22Rv1 (cell line): ENCODE data around the gene SMCO3.

ENCODE experiments used
- H3K27ac ChIP-seq: fragments of 450-650 bp; 2 replicates; pipeline ENCODE4 v1.5.1; 2017
- ZFX ChIP-seq: fragments of 450-650 bp; IDR thresholded peaks from 2 replicates; pipeline ENCODE4 v1.6.1; 2017; ENCODE audit warnings: antibody characterized with exemption, borderline replicate concordance
- TF ChIP-seq, protein P1 (sequence below): fragments of 450-650 bp; IDR thresholded peaks from 2 replicates; pipeline ENCODE4 v1.5.1; 2017; ENCODE audit warnings: mild to moderate bottlenecking

Gene SMCO3

GRCh38 chr12:14814014-14814413, at the start of gene SMCO3:
Gene SMCO3 (minus strand): TSS chr12:14814182. CDS start chr12:14806680, 7,502 bp downstream.
- TF ChIP-seq ZFX, result no peak
- TF ChIP-seq, protein P1, sequence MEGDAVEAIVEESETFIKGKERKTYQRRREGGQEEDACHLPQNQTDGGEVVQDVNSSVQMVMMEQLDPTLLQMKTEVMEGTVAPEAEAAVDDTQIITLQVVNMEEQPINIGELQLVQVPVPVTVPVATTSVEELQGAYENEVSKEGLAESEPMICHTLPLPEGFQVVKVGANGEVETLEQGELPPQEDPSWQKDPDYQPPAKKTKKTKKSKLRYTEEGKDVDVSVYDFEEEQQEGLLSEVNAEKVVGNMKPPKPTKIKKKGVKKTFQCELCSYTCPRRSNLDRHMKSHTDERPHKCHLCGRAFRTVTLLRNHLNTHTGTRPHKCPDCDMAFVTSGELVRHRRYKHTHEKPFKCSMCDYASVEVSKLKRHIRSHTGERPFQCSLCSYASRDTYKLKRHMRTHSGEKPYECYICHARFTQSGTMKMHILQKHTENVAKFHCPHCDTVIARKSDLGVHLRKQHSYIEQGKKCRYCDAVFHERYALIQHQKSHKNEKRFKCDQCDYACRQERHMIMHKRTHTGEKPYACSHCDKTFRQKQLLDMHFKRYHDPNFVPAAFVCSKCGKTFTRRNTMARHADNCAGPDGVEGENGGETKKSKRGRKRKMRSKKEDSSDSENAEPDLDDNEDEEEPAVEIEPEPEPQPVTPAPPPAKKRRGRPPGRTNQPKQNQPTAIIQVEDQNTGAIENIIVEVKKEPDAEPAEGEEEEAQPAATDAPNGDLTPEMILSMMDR, result no peak
- H3K27ac ChIP-seq, result no peak within 1 kb of the TSS

GRCh38 chr12:14860490-14860889, 46.5 kb upstream of the SMCO3 start:
- H3K27ac ChIP-seq, result no peak overlapping the region
- no peak for TF ChIP-seq ZFX
- TF ChIP-seq, protein P1, result no peak

DNA sequence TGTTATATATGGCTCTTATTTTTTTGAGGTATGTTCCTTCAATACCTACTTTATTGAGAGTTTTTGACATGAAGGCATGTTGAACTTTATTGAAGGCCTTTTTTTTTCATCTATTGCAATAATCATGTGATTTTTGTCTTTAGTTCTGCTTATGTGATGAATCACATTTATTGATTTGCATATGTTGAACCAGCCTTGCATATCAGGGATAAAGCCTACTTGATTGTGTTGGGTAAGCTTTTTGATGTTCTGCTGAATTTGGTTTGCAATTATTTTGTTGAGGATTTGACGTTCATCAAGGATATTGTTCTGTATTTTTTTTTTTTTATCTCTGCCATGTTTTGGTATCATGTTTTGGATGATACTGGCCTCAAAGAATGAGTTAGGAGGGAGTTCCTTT, 44.5 kb upstream of the SMCO3 start:
- TF ChIP-seq, protein P1, result no peak
- TF ChIP-seq ZFX, result no peak

GRCh38 chr12:14854586-14855183, 40.7 kb upstream of the SMCO3 start:
- no peak overlapping the region for H3K27ac ChIP-seq
- no peak for TF ChIP-seq ZFX
- TF ChIP-seq, protein P1, result no peak

More for the DNA sequence above, 44.5 kb upstream of the SMCO3 start:
- no peak overlapping the region for H3K27ac ChIP-seq

DNA sequence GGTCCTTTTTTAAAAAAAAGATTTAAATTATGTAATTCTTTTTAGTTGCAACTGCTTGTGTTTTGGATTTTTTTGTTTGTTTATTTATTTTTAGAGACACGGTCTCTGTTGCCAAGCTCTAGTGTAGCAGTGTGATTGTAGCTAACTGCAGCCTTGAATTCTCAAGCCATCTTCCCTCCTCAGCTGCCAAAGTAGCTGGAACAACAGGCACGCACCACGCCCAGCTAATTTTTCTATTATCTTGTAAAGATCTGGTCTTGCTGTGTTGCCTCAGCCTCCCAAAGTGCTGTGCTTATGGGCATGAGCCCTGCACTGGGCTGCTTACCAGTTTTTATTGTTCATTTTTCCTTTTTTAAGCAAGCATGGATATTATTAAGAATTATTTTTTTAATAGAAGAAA, 40.0 kb upstream of the SMCO3 start:
- TF ChIP-seq ZFX, result no peak
- TF ChIP-seq, protein P1, result no peak
- no peak overlapping the region for H3K27ac ChIP-seq

DNA sequence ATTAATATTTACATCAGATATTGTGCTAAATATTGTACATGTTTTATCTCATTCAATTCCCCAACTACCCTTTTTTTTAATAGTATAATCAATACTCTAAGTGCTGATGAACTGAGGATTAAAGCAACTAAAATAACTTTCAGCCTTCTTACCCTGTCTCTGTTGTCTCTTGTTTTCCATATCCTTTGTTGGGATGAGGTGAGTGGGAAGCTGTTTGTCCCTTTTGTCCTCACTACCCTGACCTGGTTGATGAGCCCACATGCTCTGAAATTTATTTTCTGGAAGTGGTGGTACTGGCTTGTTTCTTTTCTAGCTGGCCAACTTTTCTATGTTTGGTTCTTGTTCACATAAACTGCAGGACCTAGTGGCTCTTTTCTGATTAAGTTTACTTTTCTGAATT, 38.9 kb upstream of the SMCO3 start:
- no peak for TF ChIP-seq ZFX
- TF ChIP-seq, protein P1, result no peak
- no peak overlapping the region for H3K27ac ChIP-seq

DNA sequence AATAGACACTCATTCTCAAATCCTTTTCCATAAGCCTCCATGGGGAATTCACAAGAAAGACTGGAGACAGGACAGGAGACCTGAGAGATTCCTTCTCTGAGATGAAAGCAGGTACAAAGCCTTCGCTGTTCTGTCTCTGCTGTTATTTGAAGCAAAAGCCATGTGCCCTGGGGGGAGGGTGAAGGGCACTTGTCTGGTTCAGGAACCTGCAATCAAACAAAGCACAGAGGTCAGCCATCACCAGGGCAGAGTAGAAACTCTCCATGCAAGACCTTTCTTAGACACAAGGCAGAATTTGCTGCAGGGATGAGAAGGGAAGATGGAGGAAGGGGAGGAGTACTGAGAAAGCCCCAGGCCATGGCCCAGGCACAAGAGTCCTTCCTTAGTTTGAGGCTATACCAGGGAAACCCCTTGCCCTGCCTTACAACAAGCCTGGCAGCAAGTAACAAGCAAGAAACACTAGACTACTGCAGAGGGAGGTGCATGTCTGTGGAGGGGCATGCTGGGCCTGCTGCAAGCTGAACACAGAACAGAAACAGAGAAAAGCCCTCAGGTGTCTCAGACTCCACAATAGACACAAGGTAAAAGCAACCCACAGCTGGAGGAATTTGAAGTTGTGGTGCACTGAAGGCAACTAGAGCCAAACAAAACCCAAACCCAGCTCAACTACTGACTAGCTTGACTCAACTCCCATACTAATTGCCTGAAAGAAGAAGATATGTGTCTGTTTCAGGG, 37.1 kb upstream of the SMCO3 start:
- H3K27ac ChIP-seq, result no peak overlapping the region
- TF ChIP-seq ZFX, result no peak
- TF ChIP-seq, protein P1, result no peak
